ENCODE data around the gene RPL38. TPM values are rescaled to one million over a fixed set of nuclear protein-coding genes. Genes with fewer than 3 reads are reported as not detected.

The RPL38 gene
- total RNA-seq, 8 experiments from 2014 or later: 1,787 to 3,038 (median 2,213) TPM

- WGBS, 10 experiments: 60 to 100% (median 90%) methylated on average over 1 to 8 of the region's 16 CpGs; no CpG with 5 or more reads in 5 of the 10 experiments
- in situ Hi-C loops (cut with MboI; ENCODE audit: low pct_unique_long_range_greater_than_20kb in 2 of 9, low sequenced_read_pairs in 9 of 9, unreplicated experiment in 9 of 9): loop anchor here in 2 of 9 experiments (25.0 kb wide), 1 partner anchor 141 kb away; the partner anchor contains the start of genes BTBD17 (in 2 of the 2) and GPR142 (in 2 of the 2)
- Histone ChIP-seq H3K4me3 (no peak overlapping the region), H3K27ac (no peak overlapping the region), H3K4me1 (replicated peaks in 1 of 2) (no peaks in the 10 kb centered on the region)
- ATAC-seq (replicated peaks in 6 of 8): no peak
Observed at GRCh38 chr17:74220946-74221818, 17.7 kb downstream of the RPL38 start.

GRCh38 chr17:74222399-74222798 lies 18.9 kb downstream of the RPL38 start:
- Histone ChIP-seq H3K27ac (no peak overlapping the region), H3K4me3 (no peak overlapping the region), H3K4me1 (replicated peaks in 1 of 2) (no peaks in the 10 kb centered on the region)
- in situ Hi-C loops (cut with MboI; ENCODE audit: low pct_unique_long_range_greater_than_20kb in 2 of 9, low sequenced_read_pairs in 9 of 9, unreplicated experiment in 9 of 9): loop anchor here in 2 of 9 experiments (25.0 kb wide), 1 partner anchor 140 kb away; the partner anchor contains the start of genes BTBD17 (in 2 of the 2) and GPR142 (in 2 of the 2)
- 50 to 100% (median 97%) methylated on average over 1 to 3 of the region's 13 CpGs; no CpG with 5 or more reads in 4 of the 10 experiments for WGBS, 10 experiments
- no peak for ATAC-seq (replicated peaks in 6 of 8)

- in situ Hi-C loops (cut with MboI; ENCODE audit: low pct_unique_long_range_greater_than_20kb in 2 of 9, low sequenced_read_pairs in 9 of 9, unreplicated experiment in 9 of 9): loop anchor here in 2 of 9 experiments (25.0 kb wide), 1 partner anchor 138 kb away; the partner anchor contains the start of genes BTBD17 (in 2 of the 2) and GPR142 (in 2 of the 2)
- ATAC-seq (replicated peaks in 6 of 8): no peak
- WGBS, 10 experiments: 84 to 95% (median 87%) methylated on average over 4 to 9 of the region's 14 CpGs; no CpG with 5 or more reads in 5 of the 10 experiments
- no peaks in the 10 kb centered on the region for H3K4me1 ChIP-seq (replicated peaks in 1 of 2)
- no peak overlapping the region for H3K27ac ChIP-seq
- H3K4me3 ChIP-seq: no peak overlapping the region
Observed at GRCh38 chr17:74223901-74224300, 20.4 kb downstream of the RPL38 start.

- in situ Hi-C loops (cut with MboI; ENCODE audit: low pct_unique_long_range_greater_than_20kb in 2 of 9, low sequenced_read_pairs in 9 of 9, unreplicated experiment in 9 of 9): loop anchor here in 2 of 9 experiments (25.0 kb wide), 1 partner anchor 137 kb away; the partner anchor contains the start of genes BTBD17 (in 2 of the 2) and GPR142 (in 2 of the 2)
- no peak overlapping the region for H3K27ac ChIP-seq
- 75 to 91% (median 85%) methylated on average over 1 to 9 of the region's 20 CpGs; no CpG with 5 or more reads in 3 of the 10 experiments for WGBS, 10 experiments
- H3K4me3 ChIP-seq: no peak overlapping the region
- H3K4me1 ChIP-seq (replicated peaks in 1 of 2): no peaks in the 10 kb centered on the region
- no peak for ATAC-seq (replicated peaks in 6 of 8)
Observed at GRCh38 chr17:74224959-74225725, 21.7 kb downstream of the RPL38 start.

- in situ Hi-C loops (cut with MboI; ENCODE audit: low pct_unique_long_range_greater_than_20kb in 2 of 9, low sequenced_read_pairs in 9 of 9, unreplicated experiment in 9 of 9): no loop called here
- ATAC-seq (replicated peaks in 6 of 8): no peak
- Histone ChIP-seq H3K4me3 (no peak overlapping the region), H3K27ac (no peak overlapping the region), H3K4me1 (replicated peaks in 1 of 2) (no peaks in the 10 kb centered on the region)
- WGBS, 10 experiments: 78 to 100% (median 82%) methylated on average over 1 to 6 of the region's 6 CpGs; no CpG with 5 or more reads in 2 of the 10 experiments
Observed at GRCh38 chr17:74226252-74226651, 22.8 kb downstream of the RPL38 start.

GRCh38 chr17:74227271-74228080 lies 24.0 kb downstream of the RPL38 start:
- in situ Hi-C loops (cut with MboI; ENCODE audit: low pct_unique_long_range_greater_than_20kb in 2 of 9, low sequenced_read_pairs in 9 of 9, unreplicated experiment in 9 of 9): no loop called here
- WGBS, 10 experiments: 52 to 96% (median 80%) methylated on average over 1 to 9 of the region's 10 CpGs; no CpG with 5 or more reads in 1 of the 10 experiments
- no peaks in the 10 kb centered on the region for H3K4me1 ChIP-seq (replicated peaks in 1 of 2)
- H3K4me3 ChIP-seq: no peak overlapping the region
- ATAC-seq (replicated peaks in 6 of 8): peak in 5 of 8 experiments; percentile 12 to 58 (median 24)
- H3K27ac ChIP-seq: no peak overlapping the region

GRCh38 chr17:74228306-74228978 lies 25.0 kb downstream of the RPL38 start:
- Histone ChIP-seq H3K4me1 (replicated peaks in 1 of 2) (no peaks in the 10 kb centered on the region), H3K4me3 (no peak overlapping the region), H3K27ac (no peak overlapping the region)
- WGBS, 10 experiments: 0 to 100% (median 80%) methylated on average over 1 to 3 of the region's 5 CpGs; no CpG with 5 or more reads in 5 of the 10 experiments
- in situ Hi-C loops (cut with MboI; ENCODE audit: low pct_unique_long_range_greater_than_20kb in 2 of 9, low sequenced_read_pairs in 9 of 9, unreplicated experiment in 9 of 9): no loop called here
- no peak for ATAC-seq (replicated peaks in 6 of 8)

- no peak for ATAC-seq (replicated peaks in 6 of 8)
- in situ Hi-C loops (cut with MboI; ENCODE audit: low pct_unique_long_range_greater_than_20kb in 2 of 9, low sequenced_read_pairs in 9 of 9, unreplicated experiment in 9 of 9): no loop called here
- no peak overlapping the region for H3K4me3 ChIP-seq
- WGBS, 10 experiments: 75 to 100% (median 96%) methylated on average over 1 to 4 of the region's 16 CpGs; no CpG with 5 or more reads in 6 of the 10 experiments
- H3K27ac ChIP-seq: no peak overlapping the region
- H3K4me1 ChIP-seq (replicated peaks in 1 of 2): peaks cover 0 to 9% of the 10 kb centered on the region in 2 donors
Observed at GRCh38 chr17:74230896-74231295, 27.4 kb downstream of the RPL38 start.

GRCh38 chr17:74231928-74232907 lies 28.7 kb downstream of the RPL38 start:
- in situ Hi-C loops (cut with MboI; ENCODE audit: low pct_unique_long_range_greater_than_20kb in 2 of 9, low sequenced_read_pairs in 9 of 9, unreplicated experiment in 9 of 9): no loop called here
- H3K4me1 ChIP-seq (replicated peaks in 1 of 2): peaks cover 0 to 12% of the 10 kb centered on the region in 2 donors
- H3K4me3 ChIP-seq: no peak overlapping the region
- H3K27ac ChIP-seq: no peak overlapping the region
- ATAC-seq (replicated peaks in 6 of 8): peak in 2 of 8 experiments; percentile 63 to 67
- 20 to 100% (median 61%) methylated on average over 1 to 5 of the region's 17 CpGs; no CpG with 5 or more reads in 4 of the 10 experiments for WGBS, 10 experiments

- in situ Hi-C loops (cut with MboI; ENCODE audit: low pct_unique_long_range_greater_than_20kb in 2 of 9, low sequenced_read_pairs in 9 of 9, unreplicated experiment in 9 of 9): no loop called here
- Histone ChIP-seq H3K4me1 (replicated peaks in 1 of 2) (peaks cover 0 to 12% of the 10 kb centered on the region in 2 donors), H3K4me3 (no peak overlapping the region), H3K27ac (no peak overlapping the region)
- WGBS, 10 experiments: 67 to 100% (median 84%) methylated on average over 1 to 7 of the region's 8 CpGs; no CpG with 5 or more reads in 5 of the 10 experiments
- ATAC-seq (replicated peaks in 6 of 8): no peak
Observed at GRCh38 chr17:74233937-74234336, 30.5 kb downstream of the RPL38 start.

- ATAC-seq (replicated peaks in 6 of 8): no peak
- H3K4me3 ChIP-seq: no peak overlapping the region
- in situ Hi-C loops (cut with MboI; ENCODE audit: low pct_unique_long_range_greater_than_20kb in 2 of 9, low sequenced_read_pairs in 9 of 9, unreplicated experiment in 9 of 9): no loop called here
- H3K4me1 ChIP-seq (replicated peaks in 1 of 2): peaks cover 0 to 12% of the 10 kb centered on the region in 2 donors
- H3K27ac ChIP-seq: no peak overlapping the region
- WGBS, 10 experiments: 20 to 100% (median 94%) methylated on average over 1 of the region's 1 CpG; no CpG with 5 or more reads in 2 of the 10 experiments
Observed at GRCh38 chr17:74234486-74234885, 31.0 kb downstream of the RPL38 start.
